Gastrocnemius medialis (tissue), 4 donors: Measurements from ENCODE around the gene ADGRL2.

Experiments
- CTCF ChIP-seq, 5 experiments: fragments of 450-650 bp in 3 of 5; fragments of 200-600 bp in 2 of 5; sonication (generic) in 2 of 5; IDR thresholded peaks in 4 of 5; conservative IDR thresholded peaks in 1 of 5; 1 replicate in 4 of 5; 2 replicates in 1 of 5; pipeline ENCODE4 v1.5.1; 2016 to 2019; ENCODE audit warnings: antibody characterized with exemption in 5 of 5, mild to moderate bottlenecking in 3 of 5, moderate library complexity in 3 of 5
- POLR2A ChIP-seq, 2 donors: fragments of 450-650 bp; IDR thresholded peaks; one replicate each; pipeline ENCODE4 v1.6.1; 2017; ENCODE audit warnings: antibody characterized with exemption in 2 of 2, mild to moderate bottlenecking in 2 of 2, moderate library complexity in 2 of 2

GRCh38 chr1:81804312-81804711 is 3.6 kb downstream of the ADGRL2 start:
- no peak for TF ChIP-seq CTCF (IDR thresholded peaks at IDR 0.05 in 4 of 5, conservative IDR thresholded peaks at IDR 0.05 in 1 of 5)
- TF ChIP-seq POLR2A (IDR thresholded peaks at IDR 0.05), result no peak
